ENCODE data around the gene EFNA5. TPM values are rescaled to one million over a fixed set of nuclear protein-coding genes. Genes with fewer than 3 reads are reported as not detected.

EFNA5 gene
- total RNA-seq, 1 experiment from 2014 or later, result 0.22 TPM

DNA sequence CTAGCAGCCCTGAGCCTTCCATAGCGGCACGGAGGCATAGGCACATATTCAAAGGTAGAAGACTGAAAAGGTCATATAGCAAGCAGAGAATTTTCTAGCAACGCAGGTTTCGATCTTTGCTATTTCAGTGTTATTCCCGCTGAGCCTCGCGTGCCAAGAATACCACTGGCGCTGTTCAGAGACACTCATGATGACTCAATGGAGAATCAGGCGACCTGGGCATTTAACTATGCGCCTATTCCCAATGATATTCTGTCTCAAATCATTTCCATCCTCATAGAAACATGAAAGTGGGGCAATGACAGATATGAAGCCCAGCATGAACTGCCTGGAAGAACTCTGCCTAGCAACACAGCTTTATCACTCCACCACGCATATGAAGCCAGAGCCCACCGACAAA, 59.9 kb downstream of the EFNA5 start:
- Histone ChIP-seq H3K9ac (ENCODE audit: low read length) (no peak overlapping the region), H3K4me3 (replicated peaks in 1 of 2; ENCODE audit: low read depth in 1 of 2, low read length in 2 of 2) (no peak overlapping the region), H4K20me1 (ENCODE audit: insufficient read depth) (no peaks in the 10 kb centered on the region), H3K9me2 (ENCODE audit: insufficient read depth) (no peaks in the 10 kb centered on the region), H3K4me2 (ENCODE audit: low read length) (no peak overlapping the region), H3K9me3 (ENCODE audit: control insufficient read depth in 1 of 2, insufficient read depth in 1 of 2, low read depth in 1 of 2, low read length in 2 of 2) (no peaks in the 10 kb centered on the region), H3K27me3 (ENCODE audit: insufficient read depth, low read length) (no peaks in the 10 kb centered on the region), H3K4me1 (ENCODE audit: control insufficient read depth in 1 of 2, insufficient read depth in 2 of 2, low read length in 2 of 2) (no peaks in the 10 kb centered on the region), H3K79me2 (ENCODE audit: insufficient read depth, low read length) (no peaks in the 10 kb centered on the region), H2AFZ (ENCODE audit: low read depth, low read length, poor library complexity, severe bottlenecking) (no peak overlapping the region), H3K27ac (ENCODE audit: low read depth, low read length) (no peak overlapping the region), H3K36me3 (ENCODE audit: control insufficient read depth in 1 of 2, insufficient read depth in 2 of 2, low read length in 2 of 2) (no peaks in the 10 kb centered on the region)
- no TSS peak for BruUV-seq (replicated peaks)
- CTCF ChIA-PET, result interaction anchor here (1.3 kb wide), 1 partner anchor 39 kb away, joined by 3 read pairs; no protein-coding TSS in a partner anchor
- DNase-seq (ENCODE audit: low read depth, low spot score) (no peak), ATAC-seq (no peak)
- intact Hi-C loops (cut with micrococcal nuclease), result no loop called here
- RAD21 ChIA-PET (ENCODE audit: low non-redundant PET in 1 of 2, low total read pairs in 2 of 2, uncharacterized antibody in 2 of 2, unreplicated experiment in 2 of 2), result no interaction called here
- POLR2A ChIA-PET, result no interaction called here
- no peak for TF ChIP-seq POLR2AphosphoS5 (IDR thresholded peaks at IDR 0.05; ENCODE audit: low read depth, low read length)
- TF ChIP-seq ZNF274 (IDR thresholded peaks at IDR 0.05; ENCODE audit: low read depth, low read length), result no peak
- no peak for TF ChIP-seq RAD21 (IDR thresholded peaks at IDR 0.05; ENCODE audit: low read depth)
- no peak for TF ChIP-seq ELF1 (IDR thresholded peaks at IDR 0.05; ENCODE audit: borderline replicate concordance, low read depth)
- TF ChIP-seq, protein P1, sequence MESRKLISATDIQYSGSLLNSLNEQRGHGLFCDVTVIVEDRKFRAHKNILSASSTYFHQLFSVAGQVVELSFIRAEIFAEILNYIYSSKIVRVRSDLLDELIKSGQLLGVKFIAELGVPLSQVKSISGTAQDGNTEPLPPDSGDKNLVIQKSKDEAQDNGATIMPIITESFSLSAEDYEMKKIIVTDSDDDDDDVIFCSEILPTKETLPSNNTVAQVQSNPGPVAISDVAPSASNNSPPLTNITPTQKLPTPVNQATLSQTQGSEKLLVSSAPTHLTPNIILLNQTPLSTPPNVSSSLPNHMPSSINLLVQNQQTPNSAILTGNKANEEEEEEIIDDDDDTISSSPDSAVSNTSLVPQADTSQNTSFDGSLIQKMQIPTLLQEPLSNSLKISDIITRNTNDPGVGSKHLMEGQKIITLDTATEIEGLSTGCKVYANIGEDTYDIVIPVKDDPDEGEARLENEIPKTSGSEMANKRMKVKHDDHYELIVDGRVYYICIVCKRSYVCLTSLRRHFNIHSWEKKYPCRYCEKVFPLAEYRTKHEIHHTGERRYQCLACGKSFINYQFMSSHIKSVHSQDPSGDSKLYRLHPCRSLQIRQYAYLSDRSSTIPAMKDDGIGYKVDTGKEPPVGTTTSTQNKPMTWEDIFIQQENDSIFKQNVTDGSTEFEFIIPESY (IDR thresholded peaks at IDR 0.05; ENCODE audit: extremely low read depth, insufficient replicate concordance, low read length), result no peak

GRCh38 chr5:107607671-107608345, 62.9 kb downstream of the EFNA5 start:
- CTCF ChIA-PET, result interaction anchor here (1.6 kb wide), 1 partner anchor 13 kb away, joined by 5 read pairs; no protein-coding TSS in a partner anchor
- Histone ChIP-seq H3K9me3 (ENCODE audit: control insufficient read depth in 1 of 2, insufficient read depth in 1 of 2, low read depth in 1 of 2, low read length in 2 of 2) (no peaks in the 10 kb centered on the region), H4K20me1 (ENCODE audit: insufficient read depth) (no peaks in the 10 kb centered on the region), H3K4me2 (ENCODE audit: low read length) (no peak overlapping the region), H3K4me3 (replicated peaks in 1 of 2; ENCODE audit: low read depth in 1 of 2, low read length in 2 of 2) (no peak overlapping the region), H3K27ac (ENCODE audit: low read depth, low read length) (no peak overlapping the region), H3K36me3 (ENCODE audit: control insufficient read depth in 1 of 2, insufficient read depth in 2 of 2, low read length in 2 of 2) (no peaks in the 10 kb centered on the region), H3K9me2 (ENCODE audit: insufficient read depth) (no peaks in the 10 kb centered on the region), H3K9ac (ENCODE audit: low read length) (no peak overlapping the region), H3K27me3 (ENCODE audit: insufficient read depth, low read length) (no peaks in the 10 kb centered on the region), H2AFZ (ENCODE audit: low read depth, low read length, poor library complexity, severe bottlenecking) (no peak overlapping the region), H3K79me2 (ENCODE audit: insufficient read depth, low read length) (no peaks in the 10 kb centered on the region), H3K4me1 (ENCODE audit: control insufficient read depth in 1 of 2, insufficient read depth in 2 of 2, low read length in 2 of 2) (no peaks in the 10 kb centered on the region)
- intact Hi-C loops (cut with micrococcal nuclease), result no loop called here
- POLR2A ChIA-PET, result no interaction called here
- BruUV-seq (replicated peaks), result no TSS peak
- ATAC-seq (no peak), DNase-seq (ENCODE audit: low read depth, low spot score) (no peak)
- RAD21 ChIA-PET (ENCODE audit: low non-redundant PET in 1 of 2, low total read pairs in 2 of 2, uncharacterized antibody in 2 of 2, unreplicated experiment in 2 of 2), result interaction anchor here in 1 of 2 experiments (0.6 kb wide), 1 partner anchor 581 kb away, joined by 5 read pairs; no protein-coding TSS in a partner anchor
- TF ChIP-seq CBX3 (IDR thresholded peaks at IDR 0.05; ENCODE audit: low read depth) (no peak), REST (IDR thresholded peaks at IDR 0.05; ENCODE audit: low read depth) (no peak), RAD21 (IDR thresholded peaks at IDR 0.05; ENCODE audit: low read depth) (no peak), CTCF (IDR thresholded peaks at IDR 0.05 in 2 of 3, conservative IDR thresholded peaks at IDR 0.05 in 1 of 3; ENCODE audit: borderline replicate concordance in 1 of 3, insufficient read depth in 1 of 3, low read depth in 2 of 3, low read length in 2 of 3) (no peak), ELF1 (IDR thresholded peaks at IDR 0.05; ENCODE audit: borderline replicate concordance, low read depth) (no peak), EZH2 (IDR thresholded peaks at IDR 0.05) (no peak)
- TF ChIP-seq, protein P2, sequence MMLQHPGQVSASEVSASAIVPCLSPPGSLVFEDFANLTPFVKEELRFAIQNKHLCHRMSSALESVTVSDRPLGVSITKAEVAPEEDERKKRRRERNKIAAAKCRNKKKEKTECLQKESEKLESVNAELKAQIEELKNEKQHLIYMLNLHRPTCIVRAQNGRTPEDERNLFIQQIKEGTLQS (IDR thresholded peaks at IDR 0.05), result no peak
